Panc1 (cell line): ENCODE results near the gene HSD17B1.
A peak's percentile ranks its signal among the peaks of the same experiment; 100 is the strongest.

Source experiments
- CTCF ChIP-seq: fragments of 450-650 bp; IDR thresholded peaks from 2 replicates; pipeline ENCODE4 v1.5.1; 2017; ENCODE audit warnings: mild to moderate bottlenecking
- POLR2AphosphoS5 ChIP-seq: IDR thresholded peaks from 2 replicates; pipeline ENCODE4 v1.6.1; 2012; ENCODE audit warnings: mild to moderate bottlenecking, low read depth, low read length, moderate library complexity
- REST ChIP-seq, 2 experiments: IDR thresholded peaks; 2 replicates each; pipeline ENCODE4 v1.6.1; 2011 to 2012; ENCODE audit warnings: low read depth in 2 of 2, control low read depth in 1 of 2, low read length in 1 of 2, mild to moderate bottlenecking in 1 of 2, moderate library complexity in 1 of 2; ENCODE audit not compliant: insufficient read depth in 1 of 2
- TCF7L2 ChIP-seq: IDR thresholded peaks from 2 replicates; pipeline ENCODE4 v1.6.1; 2011; ENCODE audit warnings: mild to moderate bottlenecking, low read depth, low read length, inconsistent platforms

DNA sequence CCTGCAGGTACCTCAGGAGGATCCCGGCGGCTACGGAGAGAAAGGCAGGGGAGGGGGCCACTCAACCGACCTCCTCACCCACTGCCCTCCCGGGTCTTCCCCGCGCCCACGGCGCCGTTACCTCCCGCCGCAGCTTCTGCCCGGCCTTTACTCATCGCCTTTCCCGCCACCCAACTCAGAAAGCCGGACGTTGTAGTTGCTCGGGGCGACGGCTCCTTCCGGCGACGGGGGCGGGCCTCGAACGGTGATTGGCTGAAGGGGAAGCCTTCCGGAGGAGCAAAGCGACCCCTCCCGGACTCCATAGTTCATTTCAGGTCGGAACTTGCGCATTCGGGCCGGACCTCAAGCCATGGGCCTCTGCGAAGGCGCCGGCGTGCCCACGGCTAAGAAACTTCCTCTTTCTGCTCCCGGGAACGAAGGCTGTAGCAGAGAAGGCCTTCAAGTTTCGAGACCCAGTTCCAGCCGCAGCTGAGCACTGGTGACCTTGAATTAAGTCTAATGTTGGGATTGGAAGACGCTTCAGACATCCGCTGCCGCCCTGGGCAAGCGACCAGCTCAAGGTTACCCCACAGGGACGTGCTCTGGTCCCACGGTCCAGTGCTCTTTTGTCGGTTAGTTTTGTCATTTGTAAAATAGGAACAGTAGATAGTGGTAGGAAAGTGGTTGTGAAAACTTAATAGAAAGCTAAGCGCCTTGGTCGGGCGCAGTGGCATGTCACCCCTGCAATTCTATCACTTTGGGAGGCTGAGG lies 25.0 kb downstream of the HSD17B1 start, which contains the start of gene PSMC3IP:
- TF ChIP-seq TCF7L2 (no peak), POLR2AphosphoS5 (peak; percentile 75), CTCF (peak; percentile 0; the same call in 1 of the 2 replicates), REST (IDR thresholded peaks at IDR 0.05; ENCODE audit: insufficient read depth in 1 of 2, low read depth in 2 of 2, low read length in 1 of 2) (no peak)
